Measurements from ENCODE around the gene PPP2R5D. TPM values are rescaled to one million over a fixed set of nuclear protein-coding genes. Genes with fewer than 3 reads are reported as not detected.

PPP2R5D gene
- total RNA-seq, 1 donor from 2014 or later = 44.3 TPM

DNA sequence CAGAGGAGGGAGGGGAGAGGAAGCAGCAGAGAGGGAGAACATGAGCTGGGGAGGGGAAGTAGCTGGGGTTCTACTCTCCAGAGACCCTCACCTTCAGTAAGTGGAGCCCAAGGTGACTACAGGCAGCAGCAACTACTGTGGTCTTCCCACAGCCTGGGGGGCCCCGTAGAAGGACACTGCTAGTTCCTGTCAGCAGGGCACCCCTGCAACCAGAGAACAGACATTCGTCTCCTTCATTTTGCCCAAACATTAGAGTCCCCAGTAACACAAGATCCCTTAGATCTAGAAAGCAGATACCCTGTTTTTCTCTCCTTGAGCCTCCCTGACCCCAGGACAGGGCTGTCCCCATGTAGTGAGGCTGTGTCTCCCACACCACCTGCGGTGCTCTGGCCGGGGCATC lies 15.6 kb upstream of the PPP2R5D start:
- H3K27me3 Mint-ChIP-seq (ENCODE audit: unreplicated experiment) = no peaks in the 10 kb centered on the region
- no peaks in the 10 kb centered on the region for H3K9me3 Mint-ChIP-seq (ENCODE audit: unreplicated experiment)
- no peaks in the 10 kb centered on the region for H3K4me1 Mint-ChIP-seq (ENCODE audit: unreplicated experiment)
- TF ChIP-seq, protein P1, sequence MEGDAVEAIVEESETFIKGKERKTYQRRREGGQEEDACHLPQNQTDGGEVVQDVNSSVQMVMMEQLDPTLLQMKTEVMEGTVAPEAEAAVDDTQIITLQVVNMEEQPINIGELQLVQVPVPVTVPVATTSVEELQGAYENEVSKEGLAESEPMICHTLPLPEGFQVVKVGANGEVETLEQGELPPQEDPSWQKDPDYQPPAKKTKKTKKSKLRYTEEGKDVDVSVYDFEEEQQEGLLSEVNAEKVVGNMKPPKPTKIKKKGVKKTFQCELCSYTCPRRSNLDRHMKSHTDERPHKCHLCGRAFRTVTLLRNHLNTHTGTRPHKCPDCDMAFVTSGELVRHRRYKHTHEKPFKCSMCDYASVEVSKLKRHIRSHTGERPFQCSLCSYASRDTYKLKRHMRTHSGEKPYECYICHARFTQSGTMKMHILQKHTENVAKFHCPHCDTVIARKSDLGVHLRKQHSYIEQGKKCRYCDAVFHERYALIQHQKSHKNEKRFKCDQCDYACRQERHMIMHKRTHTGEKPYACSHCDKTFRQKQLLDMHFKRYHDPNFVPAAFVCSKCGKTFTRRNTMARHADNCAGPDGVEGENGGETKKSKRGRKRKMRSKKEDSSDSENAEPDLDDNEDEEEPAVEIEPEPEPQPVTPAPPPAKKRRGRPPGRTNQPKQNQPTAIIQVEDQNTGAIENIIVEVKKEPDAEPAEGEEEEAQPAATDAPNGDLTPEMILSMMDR (IDR thresholded peaks at IDR 0.05) = no peak
- no peak for DNase-seq (ENCODE audit: extremely low spot score, unreplicated experiment)
- H3K4me3 Mint-ChIP-seq (ENCODE audit: unreplicated experiment) = no peak overlapping the region
- no peak overlapping the region for H3K27ac Mint-ChIP-seq (ENCODE audit: unreplicated experiment)
- H3K36me3 Mint-ChIP-seq (ENCODE audit: unreplicated experiment) = peaks cover 18% of the 10 kb centered on the region

DNA sequence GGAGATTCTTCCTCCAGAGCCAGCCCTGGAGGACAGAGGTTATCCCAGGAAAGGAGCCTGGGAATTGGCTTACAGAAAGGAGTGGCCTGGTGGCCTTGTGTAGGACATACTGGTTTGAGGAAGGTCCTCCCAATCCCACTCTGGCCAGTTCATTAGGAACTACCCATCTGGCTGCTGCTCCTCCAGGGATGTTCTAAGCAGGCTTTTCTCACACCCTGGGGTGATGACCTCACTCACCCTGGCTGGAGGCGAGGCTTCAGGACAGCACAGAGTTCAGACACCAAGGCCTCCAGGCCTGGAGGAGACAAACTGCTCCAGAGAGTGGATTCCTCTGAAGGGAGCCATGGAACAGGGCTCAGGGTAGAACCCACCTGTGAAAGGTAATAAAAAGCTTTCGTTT lies 14.9 kb upstream of the PPP2R5D start:
- TF ChIP-seq, protein P1 (IDR thresholded peaks at IDR 0.05) = no peak
- peaks cover 17% of the 10 kb centered on the region for H3K36me3 Mint-ChIP-seq (ENCODE audit: unreplicated experiment)
- H3K27ac Mint-ChIP-seq (ENCODE audit: unreplicated experiment) = no peak overlapping the region
- no peaks in the 10 kb centered on the region for H3K9me3 Mint-ChIP-seq (ENCODE audit: unreplicated experiment)
- no peaks in the 10 kb centered on the region for H3K27me3 Mint-ChIP-seq (ENCODE audit: unreplicated experiment)
- H3K4me3 Mint-ChIP-seq (ENCODE audit: unreplicated experiment) = no peak overlapping the region
- H3K4me1 Mint-ChIP-seq (ENCODE audit: unreplicated experiment) = no peaks in the 10 kb centered on the region
- DNase-seq (ENCODE audit: extremely low spot score, unreplicated experiment) = no peak

DNA sequence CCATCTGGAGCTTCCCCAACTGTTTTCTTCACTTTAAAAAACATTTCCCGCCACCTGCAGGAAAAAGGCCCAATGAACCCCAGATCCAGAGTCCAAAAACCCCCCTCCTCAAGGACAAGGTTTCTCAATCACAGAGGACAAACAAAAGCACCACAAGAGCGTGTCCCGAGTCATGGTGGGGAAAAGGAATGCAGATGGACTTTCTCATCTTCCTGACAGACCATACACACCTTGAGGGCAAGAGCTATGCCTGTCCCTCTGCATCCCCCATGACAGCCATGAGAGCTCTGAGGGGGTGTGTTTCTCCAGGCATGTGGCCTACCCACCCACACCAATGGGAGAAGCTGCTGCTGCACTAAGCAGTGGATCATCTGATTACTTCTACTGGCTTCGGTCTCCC lies 14.4 kb upstream of the PPP2R5D start:
- Mint-ChIP-seq H3K27me3 (ENCODE audit: unreplicated experiment) (no peaks in the 10 kb centered on the region), H3K4me1 (ENCODE audit: unreplicated experiment) (no peaks in the 10 kb centered on the region), H3K9me3 (ENCODE audit: unreplicated experiment) (no peaks in the 10 kb centered on the region), H3K4me3 (ENCODE audit: unreplicated experiment) (no peak overlapping the region), H3K27ac (ENCODE audit: unreplicated experiment) (no peak overlapping the region), H3K36me3 (ENCODE audit: unreplicated experiment) (peaks cover 14% of the 10 kb centered on the region)
- DNase-seq (ENCODE audit: extremely low spot score, unreplicated experiment) = no peak
- TF ChIP-seq, protein P1 (IDR thresholded peaks at IDR 0.05) = no peak

DNA sequence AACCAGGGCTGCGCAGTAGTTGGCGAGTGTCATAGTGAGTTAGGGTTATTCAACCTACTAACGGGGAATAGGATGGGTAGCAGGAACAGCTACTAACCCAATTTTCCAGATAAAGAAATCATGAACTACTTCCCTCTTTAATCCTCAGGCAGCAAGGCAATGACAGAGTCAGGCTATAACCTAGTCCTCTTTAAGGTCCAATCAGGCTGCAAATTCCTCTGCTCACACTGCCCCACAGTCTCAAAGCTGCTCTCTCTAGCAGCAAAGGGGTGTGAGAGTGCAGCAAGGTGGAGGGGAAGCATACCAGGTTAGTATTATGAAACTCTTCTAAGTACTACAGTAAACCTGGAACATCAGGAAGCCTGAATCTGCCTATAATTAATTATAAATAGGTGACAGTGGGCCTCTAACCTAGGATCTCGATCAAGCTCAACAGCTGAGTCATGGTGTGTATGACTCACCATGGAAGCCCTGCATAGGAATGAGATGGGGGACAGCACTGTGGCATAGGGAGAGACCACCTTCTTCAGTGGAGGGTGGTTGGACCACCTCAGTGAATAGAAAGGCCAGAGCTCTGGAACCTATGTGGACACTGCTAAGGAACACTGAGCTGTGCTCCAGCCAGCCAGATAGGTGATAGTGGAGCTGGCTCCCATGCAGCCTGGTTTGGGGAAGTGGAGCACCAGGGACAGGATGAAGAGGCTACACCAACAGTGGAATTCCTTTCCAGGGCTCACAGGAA lies 13.3 kb upstream of the PPP2R5D start:
- DNase-seq (ENCODE audit: extremely low spot score, unreplicated experiment) = no peak
- no peaks in the 10 kb centered on the region for H3K9me3 Mint-ChIP-seq (ENCODE audit: unreplicated experiment)
- peaks cover 11% of the 10 kb centered on the region for H3K36me3 Mint-ChIP-seq (ENCODE audit: unreplicated experiment)
- no peak overlapping the region for H3K4me3 Mint-ChIP-seq (ENCODE audit: unreplicated experiment)
- TF ChIP-seq, protein P1 (IDR thresholded peaks at IDR 0.05) = no peak
- H3K27ac Mint-ChIP-seq (ENCODE audit: unreplicated experiment) = no peak overlapping the region
- no peaks in the 10 kb centered on the region for H3K4me1 Mint-ChIP-seq (ENCODE audit: unreplicated experiment)
- no peaks in the 10 kb centered on the region for H3K27me3 Mint-ChIP-seq (ENCODE audit: unreplicated experiment)

DNA sequence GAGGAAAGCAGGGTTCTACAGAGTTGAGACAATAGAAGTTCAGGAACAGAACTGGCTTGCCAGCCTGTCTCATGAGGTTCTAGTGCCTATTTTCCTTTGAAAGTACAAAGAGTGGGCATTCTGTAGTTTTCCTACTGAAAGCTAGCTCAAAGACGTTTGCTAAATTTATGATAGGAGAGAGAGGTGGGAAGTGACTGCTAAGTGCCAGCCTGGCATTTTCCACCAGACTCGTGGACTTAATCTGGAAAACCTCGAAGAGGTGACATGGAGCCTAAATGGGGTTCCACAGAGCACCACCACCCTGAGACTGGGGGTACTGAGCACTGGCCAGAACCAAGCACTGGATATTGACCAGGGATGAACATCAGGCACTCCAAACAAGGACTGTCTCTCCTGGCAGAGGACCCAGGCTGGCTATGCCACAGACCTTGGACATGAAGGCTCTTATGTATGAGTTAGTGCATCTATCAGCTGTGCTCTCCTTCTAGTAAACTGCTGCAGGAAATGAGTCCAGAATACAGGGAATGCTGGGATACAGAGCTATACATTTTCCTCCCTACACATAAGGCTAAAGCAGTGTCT lies 12.5 kb upstream of the PPP2R5D start:
- Mint-ChIP-seq H3K4me3 (ENCODE audit: unreplicated experiment) (no peak overlapping the region), H3K36me3 (ENCODE audit: unreplicated experiment) (peaks cover 12% of the 10 kb centered on the region), H3K27me3 (ENCODE audit: unreplicated experiment) (no peaks in the 10 kb centered on the region), H3K27ac (ENCODE audit: unreplicated experiment) (no peak overlapping the region), H3K9me3 (ENCODE audit: unreplicated experiment) (no peaks in the 10 kb centered on the region), H3K4me1 (ENCODE audit: unreplicated experiment) (peaks cover 4% of the 10 kb centered on the region)
- TF ChIP-seq, protein P1 (IDR thresholded peaks at IDR 0.05) = no peak
- DNase-seq (ENCODE audit: extremely low spot score, unreplicated experiment) = no peak

Measured in osteocyte (in vitro differentiated cells).